Mucosa of gallbladder (tissue), 1 donor: ENCODE results near the gene TSR3. TPM values are rescaled to one million over a fixed set of nuclear protein-coding genes. Genes with fewer than 3 reads are reported as not detected.

Experiments
- DNase-seq: peaks from one replicate; pipeline ENCODE4 v3.0.0-alpha.2; 2020; ENCODE audit warnings: low spot score
- total RNA-seq: library from RNA; stranded (reverse); gene quantifications from one replicate; pipeline ENCODE4 v1.2.1, GENCODE V29; 2021
- donor health status: DM: no; HTN: no; CAD: no.

TSR3 gene
- total RNA-seq, 1 donor from 2014 or later, result 51.2 TPM

GRCh38 chr16:1325673-1326371, 25.9 kb downstream of the TSR3 start:
- DNase-seq, result no peak

DNA sequence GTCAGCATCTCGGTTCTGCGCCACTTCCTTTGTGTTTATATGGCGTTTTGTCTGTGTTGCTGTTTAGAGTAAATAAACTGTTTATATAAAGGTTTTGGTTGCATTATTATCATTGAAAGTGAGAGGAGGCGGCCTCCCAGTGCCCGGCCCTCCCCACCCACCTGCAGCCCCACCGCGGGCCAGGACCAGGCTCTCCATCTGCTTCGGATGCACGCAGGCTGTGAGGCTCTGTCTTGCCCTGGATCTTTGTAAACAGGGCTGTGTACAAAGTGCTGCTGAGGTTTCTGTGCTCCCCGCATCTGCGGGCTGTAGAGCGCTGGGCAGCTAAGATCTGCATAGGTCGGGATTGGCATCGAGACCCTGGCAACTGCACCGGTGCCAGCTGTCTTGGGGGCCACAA, 26.4 kb downstream of the TSR3 start:
- no peak for DNase-seq

DNA sequence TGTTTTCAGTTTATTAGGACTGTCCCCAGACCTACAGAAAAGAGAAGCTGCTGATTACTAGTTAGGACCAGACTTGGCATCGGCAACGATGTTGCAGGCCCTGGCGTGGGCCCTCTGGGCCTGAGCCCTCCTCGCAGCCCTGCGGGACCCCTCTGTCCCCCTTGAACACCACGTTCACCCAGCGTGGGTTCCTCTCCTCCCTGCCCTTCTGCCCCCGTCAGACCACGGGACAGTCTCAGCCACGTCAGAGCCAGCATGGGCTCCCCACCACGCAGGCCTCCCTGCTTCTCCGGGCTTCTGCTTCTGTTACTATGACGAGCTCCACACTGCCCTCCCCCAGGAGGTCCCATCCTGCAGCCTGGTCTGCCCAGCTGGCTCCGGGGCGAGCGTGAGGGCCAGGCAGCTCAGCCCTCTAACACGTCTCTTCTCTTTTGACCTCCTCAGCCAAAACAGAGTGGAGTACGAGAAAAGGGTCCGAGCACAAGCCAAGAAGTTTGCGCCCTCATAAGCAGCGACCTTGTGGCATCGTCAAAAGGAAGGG, 27.3 kb downstream of the TSR3 start:
- no peak for DNase-seq

DNA sequence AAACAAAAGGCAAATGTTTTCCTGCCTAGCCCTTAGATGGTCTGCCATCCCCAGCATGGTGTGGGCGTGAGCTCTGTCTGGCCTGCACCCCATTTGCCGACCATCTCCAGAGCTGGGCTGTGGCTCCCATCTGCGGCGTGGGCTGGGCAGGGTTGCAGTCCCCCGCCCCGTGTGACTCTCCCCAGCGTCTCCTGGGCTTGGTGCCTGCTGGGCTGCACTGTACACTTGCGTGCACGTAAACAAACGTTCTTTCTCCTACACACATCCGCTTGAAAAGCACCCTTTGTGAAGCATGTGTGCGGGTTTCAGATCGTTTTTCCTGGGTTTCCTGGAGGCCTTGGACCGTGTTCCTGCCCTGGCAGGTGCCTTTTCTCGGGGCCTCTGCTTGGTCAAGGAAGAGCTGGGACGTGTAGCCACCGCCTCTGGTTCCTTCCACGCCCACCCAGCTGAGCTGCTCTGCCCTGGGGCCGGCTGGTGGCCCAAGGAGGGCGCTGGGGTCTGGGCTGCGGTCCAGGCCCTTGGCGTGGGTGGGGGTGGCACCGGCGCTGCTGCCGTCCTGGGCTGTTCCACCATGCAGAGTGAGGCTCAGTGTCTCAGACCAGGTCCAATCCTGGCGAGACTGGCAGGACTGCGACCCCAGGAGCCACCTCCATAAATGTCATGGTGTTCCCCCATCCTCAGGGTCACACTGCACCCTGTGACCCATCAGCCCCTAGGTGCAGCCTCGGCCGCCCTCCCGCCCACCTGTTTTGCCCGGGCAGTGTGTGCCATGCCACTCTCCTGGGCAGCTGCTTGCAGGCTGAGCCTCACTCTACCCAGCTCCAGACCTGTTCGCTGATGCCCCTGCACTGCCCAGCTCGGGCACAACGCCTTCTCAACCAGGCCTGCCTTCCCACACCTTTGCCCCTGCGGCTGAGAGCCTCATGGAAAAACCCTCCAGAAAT, 28.1 kb downstream of the TSR3 start:
- no peak for DNase-seq

DNA sequence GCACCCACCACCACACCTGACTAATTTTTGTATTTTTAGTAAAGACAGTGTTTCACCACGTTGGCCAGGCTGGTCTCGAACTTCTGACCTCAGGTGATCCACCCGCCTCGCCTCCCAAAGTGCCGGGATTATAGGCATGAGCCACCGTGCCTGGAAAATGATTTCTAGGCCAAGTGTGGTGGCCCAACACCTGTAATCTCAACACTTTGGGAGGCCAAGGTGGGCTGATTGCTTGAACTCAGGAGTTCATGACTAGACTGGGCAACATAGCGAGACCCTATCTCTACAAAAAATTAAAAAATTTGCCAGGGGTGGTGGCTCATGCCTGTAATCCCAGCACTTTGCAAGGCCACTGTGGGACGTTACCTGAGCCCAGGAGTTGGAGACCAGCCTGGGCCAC, 29.3 kb downstream of the TSR3 start:
- no peak for DNase-seq

DNA sequence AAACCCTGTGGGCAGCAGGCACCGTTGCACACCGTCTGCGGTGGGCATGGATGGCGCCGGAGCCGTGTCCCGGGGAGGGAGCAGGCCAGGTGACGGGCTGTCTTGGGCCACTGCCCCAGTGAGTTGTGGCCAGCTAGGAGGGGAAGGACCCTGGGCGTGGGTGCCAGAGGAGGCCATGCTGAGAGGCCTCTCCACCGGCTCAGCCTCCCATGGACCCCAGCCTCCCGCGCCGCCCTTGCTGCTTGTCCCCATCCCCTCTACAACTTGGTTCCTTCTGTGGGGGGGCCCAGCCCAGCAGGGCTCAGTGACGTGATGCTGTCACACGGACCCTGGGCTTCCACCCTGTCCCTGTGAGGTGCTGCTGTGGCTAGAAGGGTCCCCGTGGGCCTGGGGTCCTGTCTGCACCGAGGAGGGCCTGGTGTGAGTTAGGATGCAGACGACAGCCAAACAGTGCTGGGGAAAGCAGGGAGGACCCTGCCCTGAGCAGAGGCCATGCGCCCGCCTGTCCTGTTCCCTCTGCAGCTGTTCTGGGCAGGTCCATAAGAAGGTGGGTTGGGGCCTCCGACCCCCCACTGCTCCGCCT, 30.9 kb downstream of the TSR3 start:
- DNase-seq, result no peak

GRCh38 chr16:1320097-1320496, 31.6 kb downstream of the TSR3 start:
- no peak for DNase-seq

DNA sequence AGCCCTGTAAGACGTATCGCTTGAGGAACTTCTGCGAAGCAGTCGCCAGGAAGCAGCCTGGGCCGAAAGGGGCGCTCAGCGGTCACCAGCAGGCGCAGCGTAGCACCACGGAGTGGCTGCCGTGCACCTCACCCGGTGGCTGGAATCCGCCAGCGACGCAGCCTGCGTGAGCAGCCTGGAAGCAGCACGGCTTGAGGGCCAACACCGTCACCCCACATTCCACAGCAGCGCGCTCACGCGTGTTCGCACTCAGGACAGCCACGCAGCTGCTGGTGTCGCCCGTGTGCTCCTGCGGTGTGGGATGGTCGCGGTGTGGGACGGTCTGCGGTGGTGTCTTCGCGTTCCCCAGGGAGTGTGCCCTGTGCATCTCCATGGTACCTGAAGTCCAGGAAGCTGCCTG, 32.6 kb downstream of the TSR3 start:
- DNase-seq, result no peak

GRCh38 chr16:1318268-1318545, 33.5 kb downstream of the TSR3 start:
- no peak for DNase-seq

DNA sequence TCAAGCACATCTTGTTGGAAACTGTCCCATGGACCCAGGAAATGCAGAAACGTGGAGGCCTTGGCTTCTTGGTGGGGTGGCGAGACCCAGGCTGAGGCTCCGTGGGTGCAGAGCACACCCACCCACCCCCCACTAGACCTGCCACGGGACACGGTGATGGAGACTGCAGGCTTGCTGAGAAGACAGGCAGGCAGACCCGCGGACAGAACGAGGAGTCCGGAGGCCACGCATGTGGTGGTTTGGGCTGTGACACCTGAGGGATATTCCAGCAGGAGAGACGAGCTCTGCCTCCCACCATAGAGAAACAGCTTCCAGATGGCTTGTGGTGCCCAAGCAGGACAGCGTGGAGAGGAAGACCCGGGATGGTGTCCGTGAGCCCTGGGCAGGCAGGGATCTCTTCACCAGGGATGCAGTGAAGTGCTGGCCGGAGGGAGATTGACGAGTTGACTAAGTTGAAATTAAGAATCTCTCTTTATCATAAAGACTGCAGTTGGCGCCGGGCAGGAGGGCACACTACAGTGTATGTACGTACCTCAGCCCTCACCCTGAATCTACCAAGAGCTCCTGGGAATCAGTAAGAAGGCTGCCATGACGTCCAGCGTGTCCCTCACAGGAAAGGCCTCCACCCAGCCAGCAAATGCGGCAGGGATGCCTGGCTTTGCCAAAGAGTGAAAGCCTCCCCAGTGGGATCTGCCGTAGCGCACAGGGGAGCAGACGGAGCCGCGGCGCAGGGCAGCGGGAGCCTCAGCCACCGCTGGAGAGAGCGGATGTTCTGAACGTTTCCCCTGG, 34.0 kb downstream of the TSR3 start:
- DNase-seq, result no peak

- no peak for DNase-seq
These were observed 35.7 kb downstream of the TSR3 start for GRCh38 chr16:1316033-1316405.

- DNase-seq, result no peak
These were observed 36.3 kb downstream of the TSR3 start for GRCh38 chr16:1315081-1316032.

- DNase-seq, result no peak
These were observed 37.1 kb downstream of the TSR3 start for GRCh38 chr16:1314399-1315068.

DNA sequence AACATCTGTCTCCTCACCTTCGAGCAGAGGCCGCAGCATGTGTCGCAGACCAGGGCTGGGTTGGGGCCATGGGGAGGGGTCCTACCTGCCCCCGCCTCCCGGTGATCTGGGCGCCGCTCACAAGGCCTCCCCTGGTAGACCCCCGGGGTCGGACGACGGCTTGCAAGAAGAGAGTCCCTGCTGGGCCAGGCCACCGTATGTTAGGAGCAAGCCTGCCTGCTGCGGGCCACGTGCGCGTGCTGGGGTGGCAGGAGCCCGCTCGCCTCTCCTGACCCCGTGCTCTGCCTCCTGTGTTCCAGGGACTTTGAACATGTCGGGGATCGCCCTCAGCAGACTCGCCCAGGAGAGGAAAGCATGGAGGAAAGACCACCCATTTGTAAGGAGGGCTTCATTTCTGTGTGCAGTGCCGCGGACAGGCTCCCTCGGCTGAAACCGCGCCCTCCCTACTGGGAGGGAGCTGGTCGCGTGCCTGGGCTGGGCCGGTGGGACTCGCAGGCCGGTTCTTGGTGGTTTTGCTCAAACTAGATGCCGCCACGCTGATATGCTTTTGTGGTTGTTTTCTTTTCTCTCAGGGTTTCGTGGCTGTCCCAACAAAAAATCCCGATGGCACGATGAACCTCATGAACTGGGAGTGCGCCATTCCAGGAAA, 37.8 kb downstream of the TSR3 start:
- DNase-seq, result no peak

GRCh38 chr16:1312903-1313302, 38.8 kb downstream of the TSR3 start:
- no peak for DNase-seq

DNA sequence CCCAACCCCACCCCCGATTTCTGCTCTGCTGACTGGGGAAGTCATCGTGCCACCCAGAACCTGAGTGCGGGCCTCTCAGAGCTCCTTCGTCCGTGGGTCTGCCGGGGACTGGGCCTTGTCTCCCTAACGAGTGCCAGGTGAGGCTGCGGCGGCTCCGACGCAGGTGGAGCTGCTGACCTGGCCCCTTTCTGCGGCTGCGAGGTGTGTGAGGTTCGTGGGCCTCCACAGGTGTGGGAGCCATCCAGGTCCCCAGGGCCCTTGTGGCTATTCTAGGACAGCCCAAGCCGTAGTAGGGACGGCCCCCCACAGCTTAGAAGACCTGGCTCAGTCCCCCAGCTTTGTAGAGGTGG, 39.2 kb downstream of the TSR3 start:
- DNase-seq, result no peak

DNA sequence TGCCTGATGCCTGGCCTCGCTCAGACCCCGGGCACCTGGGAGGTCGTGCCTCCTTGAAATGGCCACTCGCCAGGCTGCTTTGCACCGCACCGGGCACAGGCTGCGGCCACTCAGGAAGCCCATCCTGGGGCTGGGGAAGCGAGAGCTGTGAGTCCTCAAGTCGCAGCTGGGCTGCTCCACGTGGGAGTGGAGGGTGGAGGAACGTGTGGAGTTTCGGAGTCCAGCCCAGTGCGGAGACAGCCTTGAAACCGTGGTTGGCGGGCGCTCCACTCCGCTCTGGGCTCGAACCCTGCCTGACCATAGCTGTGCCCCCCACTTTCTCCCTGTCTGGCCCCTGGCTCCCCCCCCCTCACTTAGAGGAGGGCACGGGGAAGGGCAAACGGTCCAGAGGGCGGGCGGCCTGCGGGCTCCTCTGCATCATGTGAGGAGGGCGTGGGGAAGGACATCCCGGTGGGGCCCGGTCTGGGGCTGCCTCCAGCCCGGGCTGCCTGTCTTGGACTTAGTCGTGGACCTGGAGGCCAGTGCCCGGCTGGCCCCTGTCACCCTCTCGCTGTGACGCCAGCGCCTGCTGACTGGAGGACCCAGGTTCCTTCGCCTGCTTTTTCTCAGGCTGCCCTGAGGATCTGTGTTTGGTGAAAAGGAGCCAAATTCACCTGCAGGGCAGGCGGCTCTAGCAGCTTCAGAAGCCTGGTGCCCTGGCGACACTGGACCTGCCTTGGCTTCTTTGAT, 39.8 kb downstream of the TSR3 start:
- no peak for DNase-seq

DNA sequence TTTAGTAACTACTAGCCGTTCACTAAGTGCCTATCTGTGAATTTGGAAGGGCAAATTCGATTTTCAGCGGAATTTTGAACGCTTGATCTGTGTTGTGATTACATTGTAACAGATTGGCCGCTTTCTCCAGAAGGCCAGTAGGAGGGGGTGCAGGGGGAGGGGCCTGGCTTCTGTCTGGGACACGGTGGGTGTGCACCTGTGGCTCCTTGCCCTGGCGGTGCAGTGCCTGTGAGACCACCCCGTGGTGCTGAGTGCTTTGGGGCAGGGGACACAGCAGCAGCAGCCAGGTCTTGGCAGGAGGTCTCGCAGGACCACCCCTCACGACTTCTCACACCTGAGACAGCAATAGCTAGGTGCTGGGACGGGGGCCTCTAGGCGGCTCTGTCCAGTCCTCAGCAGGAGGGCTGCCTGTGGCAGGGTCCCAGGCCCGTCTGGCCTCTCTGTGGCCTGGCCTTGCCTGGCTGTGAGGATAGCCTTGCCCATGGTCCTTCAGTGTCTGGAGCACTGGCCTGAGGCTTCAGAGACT, 40.4 kb downstream of the TSR3 start:
- DNase-seq, result no peak

GRCh38 chr16:1310832-1311200, 40.9 kb downstream of the TSR3 start:
- no peak for DNase-seq
